ENCODE measurements around the gene CTAGE15. TPM values are rescaled to one million over a fixed set of nuclear protein-coding genes. Genes with fewer than 3 reads are reported as not detected.

The CTAGE15 gene
- not detected in 2 replicates for total RNA-seq (ENCODE audit: low replicate concordance)

GRCh38 chr7:143571501-143571900 lies at the start of gene CTAGE15:
CTAGE15 (plus strand) TSS chr7:143571801; CDS start chr7:143571818, 17 bp downstream.

DNA sequence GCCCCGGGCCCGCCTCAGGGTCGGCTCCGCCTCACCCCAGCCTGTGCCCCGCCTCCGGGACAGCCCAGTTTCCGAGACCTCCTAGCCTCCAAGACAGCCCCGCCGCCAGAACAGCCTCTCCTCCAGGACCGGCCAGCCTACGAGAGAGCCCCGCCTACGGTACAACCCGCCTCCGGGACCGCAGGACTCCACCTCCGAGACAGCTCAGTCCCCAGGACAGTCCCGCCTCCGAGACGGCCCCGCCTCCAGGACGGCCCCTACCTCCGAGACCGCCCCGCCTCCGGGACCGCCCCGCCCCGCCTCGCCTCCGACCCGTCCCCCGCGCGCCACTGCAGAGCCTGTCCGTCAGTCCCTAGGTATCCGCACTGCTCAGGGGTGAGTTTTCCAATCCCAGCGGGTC lies 49.0 kb downstream of the CTAGE15 start, which contains the start of gene TCAF2:
Gene TCAF2 (plus strand): TSS at position 329 of the 400 bp plus-strand sequence.

Other genes with a start within 250 kb of the CTAGE15 start
- gene FAM131B, start 209.1 kb upstream of the CTAGE15 start, total RNA-seq (ENCODE audit: low replicate concordance): 0.98 and 2.7 TPM in 2 replicates
- gene ZYX, start 190.5 kb upstream of the CTAGE15 start, total RNA-seq (ENCODE audit: low replicate concordance): 6.3 and 25.7 TPM in 2 replicates
- gene EPHA1, start 162.9 kb upstream of the CTAGE15 start, total RNA-seq (ENCODE audit: low replicate concordance): not detected in 2 replicates
- not detected in 2 replicates for gene TAS2R60, start 128.3 kb upstream of the CTAGE15 start, total RNA-seq (ENCODE audit: low replicate concordance)
- gene TAS2R41, start 93.9 kb upstream of the CTAGE15 start, total RNA-seq (ENCODE audit: low replicate concordance): not detected in 2 replicates
- 1.4 and 2.1 TPM in 2 replicates for gene TCAF2, start 49.2 kb downstream of the CTAGE15 start, total RNA-seq (ENCODE audit: low replicate concordance)
- gene CTAGE6, start 185.9 kb downstream of the CTAGE15 start, total RNA-seq (ENCODE audit: low replicate concordance): 0.12 and 0.23 TPM in 2 replicates

All from smooth muscle cell of the coronary artery (primary cell).